Activated naive CD4-positive, alpha-beta T cell treated with anti-CD3 and anti-CD28 coated beads, Interleukin-2, amount 50 U/mL, for 24 hours (primary cell): ENCODE measurements around the gene SULT1A2.
A peak's percentile ranks its signal among the peaks of the same experiment; 100 is the strongest.
"Not testable (repeated sequence)": the region's sequence is repeated elsewhere in the genome, so short reads cannot be mapped to it uniquely, and the experiment has no call there.

Source experiments
- H3K27ac Mint-ChIP-seq: one replicate; pipeline ENCODE4 v1.8.0; 2021; ENCODE audit warnings: mild to moderate bottlenecking, mixed read lengths
- H3K27me3 Mint-ChIP-seq: one replicate; pipeline ENCODE4 v1.8.0; 2021; ENCODE audit warnings: mixed read lengths
- H3K36me3 Mint-ChIP-seq: one replicate; pipeline ENCODE4 v1.8.0; 2021; ENCODE audit warnings: mixed read lengths
- H3K4me1 Mint-ChIP-seq: one replicate; pipeline ENCODE4 v1.8.0; 2021; ENCODE audit warnings: mixed read lengths
- H3K4me3 Mint-ChIP-seq: one replicate; pipeline ENCODE4 v1.8.0; 2021; ENCODE audit warnings: mild to moderate bottlenecking, mixed read lengths
- H3K9me3 Mint-ChIP-seq: one replicate; pipeline ENCODE4 v1.8.0; 2021; ENCODE audit warnings: mixed read lengths

SULT1A2 gene

DNA sequence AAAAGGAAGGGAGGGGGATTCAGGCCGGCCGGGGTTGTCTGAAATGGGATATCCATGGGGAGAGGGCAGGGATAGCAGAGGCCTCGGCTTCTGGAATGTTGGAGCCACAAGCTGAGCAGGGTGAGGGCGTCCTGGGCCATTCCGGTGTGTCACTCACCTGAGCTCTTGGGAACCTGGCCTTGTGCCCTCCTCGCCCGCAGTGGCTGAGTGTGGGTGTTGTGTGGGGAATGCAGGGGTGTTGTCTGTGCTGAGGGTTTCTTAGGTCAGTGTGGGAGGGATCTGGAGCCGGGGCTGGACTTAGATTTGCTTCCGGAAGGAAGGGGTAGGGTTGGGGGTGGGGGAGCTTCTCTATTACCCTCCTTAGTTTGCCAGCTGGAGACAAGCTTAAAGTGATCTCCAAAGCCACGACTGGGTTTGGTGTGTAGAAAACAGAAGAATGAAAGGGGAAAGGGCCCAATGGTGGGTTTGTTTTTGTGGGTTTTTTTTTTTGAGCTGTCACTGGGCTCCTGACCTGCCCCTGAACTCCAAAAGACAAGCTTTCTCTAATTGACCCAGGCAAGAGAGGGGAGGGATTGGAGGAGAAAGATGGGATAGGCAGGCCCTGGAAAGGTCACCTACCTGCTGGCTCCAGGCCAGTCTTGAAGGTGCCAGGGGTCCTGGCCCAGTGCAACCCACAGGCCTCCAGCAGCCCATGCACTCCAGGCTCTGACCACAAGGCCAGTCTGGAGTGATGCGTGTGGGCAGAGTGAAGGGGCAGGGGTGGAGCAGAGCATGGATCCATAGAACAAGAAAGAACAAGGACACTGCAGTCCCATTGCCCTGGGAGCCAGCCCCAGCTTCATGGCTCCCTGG, at the start of gene SULT1A2:
TSS of gene SULT1A2 (minus strand) at position 211 of the 852 bp plus-strand sequence. CDS start 1,120 bp downstream, outside the sequence.
- Mint-ChIP-seq H3K9me3 (no peaks in the 10 kb centered on the region), H3K27ac (no peak within 1 kb of the TSS), H3K4me1 (peaks cover 7% of the 10 kb centered on the region), H3K36me3 (no peaks in the 10 kb centered on the region), H3K4me3 (no peak within 1 kb of the TSS), H3K27me3 (no peaks in the 10 kb centered on the region)

DNA sequence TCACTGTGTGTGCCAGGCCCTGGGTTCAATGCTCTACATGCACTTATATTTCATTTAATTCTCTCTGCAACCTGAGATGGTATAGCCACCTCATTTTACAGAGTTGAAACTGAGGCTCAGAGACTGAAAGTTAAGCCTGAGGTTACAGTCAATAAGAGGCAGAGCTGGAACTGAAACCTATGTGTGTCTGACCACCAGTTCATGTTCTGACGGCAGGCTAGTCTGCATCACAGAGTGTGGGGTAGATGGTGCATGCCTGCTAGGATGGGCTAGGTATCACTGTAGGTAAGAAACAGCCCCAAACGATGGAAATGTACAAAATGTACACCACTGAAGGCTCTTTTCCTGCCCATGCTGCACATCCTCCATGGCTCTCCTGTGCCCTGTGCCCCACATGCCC, 43.1 kb upstream of the SULT1A2 start:
- not testable (repeated sequence) for H3K9me3 Mint-ChIP-seq, H3K36me3 Mint-ChIP-seq, H3K27ac Mint-ChIP-seq, H3K4me3 Mint-ChIP-seq, H3K4me1 Mint-ChIP-seq, H3K27me3 Mint-ChIP-seq

DNA sequence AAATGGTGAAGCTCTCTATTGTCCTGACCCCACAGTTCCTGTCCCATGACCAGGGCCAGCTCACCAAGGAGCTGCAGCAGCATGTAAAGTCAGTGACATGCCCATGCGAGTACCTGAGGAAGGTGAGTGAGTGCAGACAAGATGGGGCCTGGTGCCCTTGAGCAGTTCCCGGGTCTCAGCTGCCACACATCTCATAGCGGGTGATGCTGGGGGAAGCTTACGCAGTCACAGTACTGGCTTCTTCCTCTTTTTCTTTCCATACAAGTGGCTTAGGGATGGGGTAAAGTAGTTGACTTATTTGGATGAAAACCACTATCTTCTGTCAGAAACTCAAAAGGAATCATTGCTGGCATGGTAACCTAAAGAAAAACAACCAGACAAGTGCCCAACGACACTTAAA, 41.5 kb upstream of the SULT1A2 start:
- not testable (repeated sequence) for H3K4me1 Mint-ChIP-seq, H3K27me3 Mint-ChIP-seq, H3K9me3 Mint-ChIP-seq, H3K4me3 Mint-ChIP-seq, H3K27ac Mint-ChIP-seq, H3K36me3 Mint-ChIP-seq

DNA sequence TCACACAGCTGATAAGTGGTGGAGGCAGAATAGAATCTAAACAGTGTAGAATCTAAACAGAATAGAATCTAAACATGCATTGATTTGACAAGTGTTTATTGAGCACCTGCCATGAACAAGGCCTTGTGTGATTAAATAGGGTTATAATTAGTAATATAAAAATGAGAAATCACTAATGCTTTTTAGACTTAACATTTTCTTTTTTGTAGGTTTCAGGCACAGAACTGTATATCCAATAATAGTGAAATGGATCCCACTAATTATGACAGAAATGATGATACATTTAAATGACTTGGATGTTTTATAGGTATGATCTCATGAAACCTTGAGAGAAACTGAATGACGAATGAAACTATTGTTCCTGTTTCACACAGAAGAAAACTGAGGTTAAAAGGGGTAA, 40.9 kb upstream of the SULT1A2 start, which contains the start of gene NPIPB8:
TSS of gene NPIPB8 (plus strand) at position 301 of the 400 bp plus-strand sequence. CDS start 296 bp downstream, outside the sequence.
- not testable (repeated sequence) for H3K27ac Mint-ChIP-seq, H3K27me3 Mint-ChIP-seq, H3K4me3 Mint-ChIP-seq, H3K36me3 Mint-ChIP-seq, H3K9me3 Mint-ChIP-seq, H3K4me1 Mint-ChIP-seq

DNA sequence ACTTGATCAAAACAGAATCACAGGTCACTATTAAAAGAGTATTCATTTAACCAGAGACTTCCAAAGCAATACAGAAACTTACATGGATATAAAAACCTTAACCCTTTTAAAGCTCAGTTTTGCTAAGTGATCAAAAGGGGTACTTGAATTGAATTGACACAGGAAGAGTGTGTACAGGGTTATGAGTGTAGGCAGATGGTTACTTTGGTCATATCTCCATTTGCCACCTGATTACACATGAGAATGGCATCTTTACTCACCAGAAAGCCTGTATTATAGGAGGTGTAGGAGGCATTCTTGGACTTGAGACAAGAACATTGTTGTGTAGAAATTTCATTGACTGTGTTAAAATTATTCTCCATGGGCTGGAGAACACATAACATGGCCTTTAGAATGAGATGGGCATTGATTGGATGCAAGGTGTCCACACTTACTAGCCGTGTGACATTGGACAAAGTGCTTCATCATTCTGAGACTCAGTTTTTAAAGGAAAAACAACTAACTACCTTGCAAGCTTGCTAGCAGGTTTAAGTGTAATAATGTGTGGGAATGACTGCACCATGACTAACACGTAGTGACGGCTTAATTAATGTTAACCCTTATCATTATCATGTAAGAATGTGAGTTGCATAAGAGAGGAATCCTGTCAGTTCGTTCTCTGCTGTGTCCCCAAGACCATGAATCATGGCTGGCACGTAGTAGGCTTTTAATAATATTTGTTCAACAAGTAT, 39.4 kb upstream of the SULT1A2 start:
- not testable (repeated sequence) for H3K27me3 Mint-ChIP-seq, H3K27ac Mint-ChIP-seq, H3K9me3 Mint-ChIP-seq, H3K36me3 Mint-ChIP-seq, H3K4me1 Mint-ChIP-seq, H3K4me3 Mint-ChIP-seq

DNA sequence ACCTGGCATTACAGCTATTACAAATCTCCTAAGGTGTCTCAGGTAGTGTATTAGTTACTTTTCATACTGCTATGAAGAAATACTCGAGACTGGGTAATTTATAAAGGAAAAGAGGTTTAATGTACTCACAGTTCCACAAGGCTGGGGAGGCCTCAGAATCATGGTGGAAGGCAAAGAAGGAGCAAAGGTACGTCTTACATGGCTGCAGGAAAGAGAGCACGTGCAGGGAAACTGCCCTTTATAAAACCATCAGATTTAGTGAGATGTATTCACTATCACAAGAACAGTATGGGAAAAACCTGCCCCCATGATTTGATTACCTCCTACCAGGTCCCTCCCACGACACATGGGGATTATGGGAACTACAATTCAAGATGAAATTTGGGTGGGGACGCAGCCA, 34.1 kb upstream of the SULT1A2 start:
- not testable (repeated sequence) for H3K4me1 Mint-ChIP-seq, H3K36me3 Mint-ChIP-seq, H3K9me3 Mint-ChIP-seq

DNA sequence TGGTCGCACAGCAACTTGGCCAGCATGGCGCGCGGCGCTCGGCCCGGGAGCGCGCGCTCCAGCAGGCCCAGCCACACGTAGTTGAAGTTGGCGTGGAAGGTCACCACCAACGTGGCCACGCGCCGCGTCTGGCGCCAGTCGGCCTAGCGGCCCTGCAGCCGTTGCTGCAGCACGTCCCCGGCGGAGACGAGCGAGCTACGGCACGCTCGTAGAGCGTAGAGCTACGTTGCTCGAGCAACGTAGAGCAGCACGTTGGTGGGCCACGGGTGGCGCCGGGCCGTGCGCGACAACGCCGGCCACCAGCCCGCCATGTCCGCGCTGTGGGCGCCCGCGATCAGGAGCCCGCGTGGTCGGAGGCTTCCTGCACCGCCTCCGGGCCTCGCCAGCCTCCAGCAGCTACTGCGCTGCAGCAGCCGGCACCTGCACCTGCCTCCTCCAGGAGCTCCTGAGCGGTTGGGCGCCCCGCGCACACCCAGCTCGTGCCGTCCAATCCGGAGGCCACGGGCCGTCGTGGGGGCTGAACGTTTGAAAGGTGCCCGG, 26.4 kb upstream of the SULT1A2 start:
- Mint-ChIP-seq H3K36me3 (no peaks in the 10 kb centered on the region), H3K27ac (no peak overlapping the region), H3K4me3 (peak overlapping the region; percentile 77), H3K4me1 (peaks cover 18% of the 10 kb centered on the region), H3K9me3 (no peaks in the 10 kb centered on the region), H3K27me3 (no peaks in the 10 kb centered on the region)

More for the DNA sequence above, 34.1 kb upstream of the SULT1A2 start:
- not testable (repeated sequence) for H3K27ac Mint-ChIP-seq, H3K4me3 Mint-ChIP-seq, H3K27me3 Mint-ChIP-seq

DNA sequence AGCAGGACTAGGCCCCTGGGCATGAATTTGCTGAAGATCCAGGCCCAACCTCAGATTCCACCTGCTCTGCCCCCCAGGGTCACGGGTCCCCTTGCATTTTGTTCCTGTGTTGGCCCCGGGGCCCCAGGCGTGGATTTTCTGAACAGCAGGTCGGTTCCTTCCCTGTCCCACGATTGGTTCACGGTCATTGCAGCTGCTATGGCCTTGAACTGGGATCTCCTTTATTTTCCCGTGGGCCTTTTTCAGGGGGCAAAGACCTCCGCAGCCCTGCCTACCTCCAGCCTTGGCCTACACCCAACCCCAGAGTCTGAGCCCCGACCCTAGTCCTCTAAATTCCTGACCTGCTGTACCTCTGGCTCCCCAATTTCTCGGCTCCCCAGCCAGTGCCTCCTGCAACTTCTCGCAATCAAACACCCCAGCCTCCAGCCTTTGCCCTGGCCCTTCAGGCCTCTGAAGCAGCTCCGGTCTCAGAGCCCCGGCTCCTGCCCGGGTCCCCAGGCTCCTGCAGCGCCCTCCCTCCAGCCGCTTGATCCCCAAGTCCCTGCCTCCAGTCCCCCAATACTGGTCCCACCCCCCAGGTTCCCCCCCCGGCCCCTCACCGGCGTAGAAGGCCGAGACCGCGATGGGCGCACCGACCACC, 25.8 kb upstream of the SULT1A2 start:
- not testable (repeated sequence) for H3K9me3 Mint-ChIP-seq, H3K36me3 Mint-ChIP-seq, H3K27me3 Mint-ChIP-seq, H3K27ac Mint-ChIP-seq
- Mint-ChIP-seq H3K4me1 (peaks cover 18% of the 10 kb centered on the region), H3K4me3 (peak overlapping the region; percentile 77)

DNA sequence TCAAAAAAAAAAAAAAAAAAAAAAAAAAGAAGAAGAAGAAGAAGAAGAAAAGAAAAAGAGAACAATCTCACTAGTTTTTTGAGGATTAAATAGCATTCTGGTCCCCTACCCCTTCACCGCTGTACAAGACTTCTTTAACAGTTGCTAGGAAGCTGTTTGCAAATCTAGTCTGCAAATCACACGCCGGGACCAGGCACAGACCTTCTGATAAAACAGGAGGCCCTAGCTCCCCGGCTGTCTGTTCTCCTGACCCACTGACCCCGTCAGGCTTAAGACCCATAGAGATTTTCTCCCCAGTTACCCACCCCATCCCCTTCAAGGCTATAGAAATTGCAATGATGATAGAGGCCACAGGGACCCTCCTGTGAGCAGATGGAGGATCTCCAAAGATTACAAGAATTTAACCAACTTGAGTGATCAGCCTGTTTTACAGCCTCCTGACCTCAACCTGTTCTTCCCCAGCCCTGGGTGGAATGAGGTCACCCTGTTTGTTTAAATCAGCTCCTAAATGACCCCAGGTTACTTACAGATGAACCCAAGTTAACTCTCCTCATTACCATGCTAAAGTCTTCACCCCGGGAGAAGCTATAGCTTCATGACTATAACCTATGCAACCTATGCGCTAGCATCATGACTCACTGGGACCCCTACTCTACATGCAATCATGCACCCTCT, 24.8 kb upstream of the SULT1A2 start:
- Mint-ChIP-seq H3K4me1 (peaks cover 18% of the 10 kb centered on the region), H3K4me3 (peak overlapping the region; percentile 77), H3K36me3 (peaks cover 2% of the 10 kb centered on the region), H3K9me3 (no peaks in the 10 kb centered on the region), H3K27ac (peak overlapping the region; percentile 80), H3K27me3 (no peaks in the 10 kb centered on the region)

DNA sequence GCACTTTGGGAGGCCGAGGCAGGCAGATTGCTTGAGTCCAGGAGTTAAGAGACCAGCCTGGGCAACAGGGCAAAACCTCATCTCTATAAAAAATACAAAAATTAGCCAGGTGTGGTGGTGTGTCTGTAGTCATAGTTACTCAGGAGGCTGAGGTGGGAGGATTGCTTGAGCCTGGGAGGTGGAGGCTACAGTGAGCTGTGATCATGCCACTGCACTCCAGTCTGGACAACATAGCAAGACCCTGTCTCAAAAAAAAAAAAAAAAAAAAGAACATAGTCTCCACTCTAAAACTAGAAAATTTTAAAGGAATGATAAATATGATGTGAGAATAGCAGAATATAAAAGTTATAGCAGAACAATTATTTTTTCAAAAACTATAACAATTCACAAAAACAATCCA, 23.5 kb upstream of the SULT1A2 start:
- peaks cover 18% of the 10 kb centered on the region for H3K4me1 Mint-ChIP-seq
- H3K36me3 Mint-ChIP-seq, H3K9me3 Mint-ChIP-seq, H3K27me3 Mint-ChIP-seq, H3K27ac Mint-ChIP-seq, H3K4me3 Mint-ChIP-seq: not testable (repeated sequence)

DNA sequence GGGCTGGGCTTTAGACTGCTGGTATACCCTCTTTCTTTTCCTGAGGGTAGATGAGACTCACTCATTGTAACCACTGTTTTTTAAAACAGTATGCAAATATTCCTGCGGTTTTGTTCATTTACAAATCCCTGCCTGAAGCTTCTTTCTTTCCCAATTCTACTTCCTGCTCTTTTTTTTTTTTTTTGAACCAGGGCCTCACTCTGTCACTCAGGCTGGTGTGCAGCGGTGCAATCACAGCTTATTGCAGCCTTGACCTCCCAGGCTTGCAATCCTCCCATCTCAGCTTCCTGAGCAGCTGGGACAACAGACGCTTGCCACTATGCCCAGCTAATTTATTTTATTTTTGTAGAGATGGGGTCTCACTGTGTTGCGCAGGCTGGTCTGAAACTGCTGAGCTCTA, 21.0 kb upstream of the SULT1A2 start:
- H3K27ac Mint-ChIP-seq, result no peak overlapping the region

DNA sequence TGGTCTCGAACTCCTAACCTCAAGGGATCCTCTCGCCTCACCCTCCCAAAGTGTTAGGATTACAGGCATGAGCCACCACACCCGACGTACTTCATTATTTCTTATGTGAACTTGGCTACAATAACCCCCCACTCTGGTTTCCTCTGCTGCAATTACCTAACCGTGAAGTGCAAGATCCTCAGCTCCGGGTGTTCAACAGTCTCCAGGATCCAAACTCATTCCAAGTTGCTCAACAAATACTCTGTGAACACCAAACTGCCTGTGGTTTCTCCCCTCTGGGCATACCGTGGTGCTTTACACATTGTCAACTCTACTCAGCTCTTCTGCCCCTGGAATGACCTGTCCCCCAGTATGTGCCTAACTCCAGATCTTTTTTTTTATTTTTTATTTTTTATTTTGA, 19.8 kb upstream of the SULT1A2 start:
- H3K27ac Mint-ChIP-seq, result peak overlapping the region; percentile 12
- peaks cover 3% of the 10 kb centered on the region for H3K4me1 Mint-ChIP-seq
- no peaks in the 10 kb centered on the region for H3K9me3 Mint-ChIP-seq
- H3K27me3 Mint-ChIP-seq, result no peaks in the 10 kb centered on the region
- peaks cover 5% of the 10 kb centered on the region for H3K36me3 Mint-ChIP-seq
- no peak overlapping the region for H3K4me3 Mint-ChIP-seq

More for the DNA sequence above, 21.0 kb upstream of the SULT1A2 start:
- H3K4me1 Mint-ChIP-seq, result peaks cover 10% of the 10 kb centered on the region
- H3K4me3 Mint-ChIP-seq, result no peak overlapping the region
- no peaks in the 10 kb centered on the region for H3K27me3 Mint-ChIP-seq
- peaks cover 5% of the 10 kb centered on the region for H3K36me3 Mint-ChIP-seq
- H3K9me3 Mint-ChIP-seq, result no peaks in the 10 kb centered on the region

DNA sequence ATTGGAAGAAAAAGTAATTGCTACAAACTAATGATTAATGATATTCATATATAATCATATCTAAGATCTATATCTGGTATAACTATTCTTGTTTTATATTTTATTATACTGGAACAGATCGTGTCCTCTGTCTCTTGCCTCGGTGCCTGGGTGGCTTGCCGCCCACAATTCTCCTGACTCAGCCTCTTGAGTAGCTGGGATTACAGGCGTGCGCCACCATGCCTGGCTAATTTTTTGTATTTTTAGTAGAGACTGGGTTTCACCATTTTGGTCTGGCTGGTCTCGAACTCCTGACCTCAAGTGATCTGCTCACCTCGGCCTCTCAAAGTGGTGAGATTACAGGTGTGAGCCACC, 19.4 kb upstream of the SULT1A2 start:
- not testable (repeated sequence) for H3K27ac Mint-ChIP-seq, H3K4me1 Mint-ChIP-seq, H3K27me3 Mint-ChIP-seq, H3K36me3 Mint-ChIP-seq, H3K9me3 Mint-ChIP-seq, H3K4me3 Mint-ChIP-seq

DNA sequence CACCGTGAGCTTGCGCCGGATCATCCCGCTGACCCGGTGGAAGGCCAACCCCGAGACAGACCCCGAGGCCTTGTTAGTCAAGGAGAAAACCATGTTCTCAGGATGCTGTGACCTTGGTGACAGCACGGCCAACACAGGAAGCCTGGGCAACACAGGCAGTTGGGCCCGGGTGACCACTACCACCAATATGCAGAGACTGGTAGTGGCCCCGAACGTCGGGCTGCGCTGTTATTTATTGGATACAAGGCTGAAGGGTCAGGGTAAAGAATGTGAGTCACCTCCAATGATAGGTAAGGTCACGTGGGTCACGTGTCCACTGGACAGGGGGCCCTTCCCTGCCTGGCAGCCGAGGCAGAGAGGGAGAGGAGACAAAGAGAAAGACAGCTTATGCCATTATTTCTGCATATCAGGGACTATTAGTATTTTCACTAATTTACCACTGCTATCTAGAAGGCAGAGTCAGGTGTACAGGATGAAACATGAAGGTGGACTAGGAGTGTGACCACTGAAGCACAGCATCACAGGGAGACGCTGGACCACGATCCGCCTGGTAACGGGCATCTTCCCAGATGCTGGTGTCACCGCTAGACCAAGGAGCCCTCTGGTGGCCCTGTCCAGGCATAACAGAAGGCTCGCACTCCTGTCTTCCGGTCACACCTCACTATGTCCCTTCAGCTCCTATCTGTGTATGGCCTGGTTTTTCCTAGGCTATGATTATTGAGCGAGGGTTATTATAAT, 18.8 kb upstream of the SULT1A2 start:
- H3K27ac Mint-ChIP-seq, H3K36me3 Mint-ChIP-seq, H3K27me3 Mint-ChIP-seq: not testable (repeated sequence)

DNA sequence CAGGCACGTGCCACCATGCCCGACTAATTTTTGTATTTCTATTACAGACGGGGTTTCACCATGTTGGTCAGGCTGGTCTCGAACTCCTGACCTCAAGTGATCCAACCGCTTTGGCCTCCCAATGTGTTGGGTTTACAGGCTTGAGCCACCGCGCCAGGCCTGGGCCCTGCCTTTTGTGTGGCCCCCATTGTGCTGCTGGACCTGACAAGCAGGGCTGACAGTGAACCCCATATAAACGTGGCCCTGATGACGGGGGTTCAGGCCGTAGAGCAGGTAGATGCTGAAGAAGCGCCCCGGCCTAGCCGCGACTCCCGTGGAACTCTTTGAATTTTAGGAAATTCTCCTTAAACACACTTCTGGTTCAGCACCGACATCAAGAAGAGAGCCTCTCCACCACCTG, 17.7 kb upstream of the SULT1A2 start:
- not testable (repeated sequence) for H3K27ac Mint-ChIP-seq, H3K4me3 Mint-ChIP-seq, H3K9me3 Mint-ChIP-seq, H3K36me3 Mint-ChIP-seq, H3K27me3 Mint-ChIP-seq
- peaks cover 11% of the 10 kb centered on the region for H3K4me1 Mint-ChIP-seq

More for the DNA sequence above, 18.8 kb upstream of the SULT1A2 start:
- H3K4me3 Mint-ChIP-seq, H3K9me3 Mint-ChIP-seq, H3K4me1 Mint-ChIP-seq: not testable (repeated sequence)
